ENCODE data around the gene TMEM150A. TPM values are rescaled to one million over a fixed set of nuclear protein-coding genes. Genes with fewer than 3 reads are reported as not detected.

TMEM150A gene
- total RNA-seq, 2 experiments from 2014 or later, result 1.3 to 2.5 TPM

- H3K36me3 Mint-ChIP-seq (ENCODE audit: low read depth), result peaks cover 43% of the 10 kb centered on the region
- no peak overlapping the region for H3K27ac Mint-ChIP-seq
- peaks cover 2% of the 10 kb centered on the region for H3K4me1 Mint-ChIP-seq
Measured at GRCh38 chr2:85550486-85550885, 52.0 kb downstream of the TMEM150A start.

DNA sequence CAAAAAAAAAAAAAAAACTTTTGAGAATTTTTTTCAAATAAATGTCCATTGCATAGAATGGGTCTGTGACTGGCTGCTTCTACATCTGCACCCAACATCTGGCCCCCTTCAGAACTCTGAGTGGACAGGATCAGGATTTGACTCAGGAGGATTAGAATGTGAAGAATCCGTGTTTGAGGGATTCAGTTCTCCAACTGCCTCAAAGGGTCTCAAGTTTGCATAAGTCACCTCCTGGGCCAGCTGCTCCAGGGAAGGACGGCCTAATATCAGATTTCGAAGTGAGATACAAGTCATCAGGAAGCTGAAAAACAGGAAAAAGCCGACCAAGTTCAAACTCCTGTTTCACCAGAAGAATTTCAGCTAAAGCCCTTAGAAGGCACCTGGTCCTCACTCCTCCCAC is 52.7 kb downstream of the TMEM150A start:
- DNase-seq (no peak), ATAC-seq (no peak)
- intact Hi-C loops (cut with DNase I, micrococcal nuclease), result loop anchor here in 1 of 2 experiments (5.0 kb wide), 1 partner anchor 223 kb away; the partner anchor contains the start of gene TGOLN2
- Mint-ChIP-seq H3K36me3 (ENCODE audit: low read depth) (peaks cover 45% of the 10 kb centered on the region), H3K4me1 (no peaks in the 10 kb centered on the region), H3K27ac (no peak overlapping the region), H3K4me3 (no peak overlapping the region), H3K9me3 (ENCODE audit: low read depth) (no peaks in the 10 kb centered on the region), H3K27me3 (no peaks in the 10 kb centered on the region)
- ChIA-PET POLR2A (interaction anchor here (0.7 to 3.1 kb wide), 6 partner anchors 9 to 131 kb away, joined by 3 to 19 read pairs (median 18); partner anchors contain the start of genes GGCX, MAT2A and SH2D6), CTCF (interaction anchor here (0.6 to 10.6 kb wide), 12 partner anchors 9 to 250 kb away, joined by 3 to 205 read pairs (median 5); partner anchors contain the start of genes GGCX, MAT2A, SH2D6 and VAMP5)

More at GRCh38 chr2:85550486-85550885, 52.0 kb downstream of the TMEM150A start:
- ChIA-PET CTCF (interaction anchor here (0.6 to 10.6 kb wide), 18 partner anchors 9 to 250 kb away, joined by 3 to 205 read pairs (median 5); partner anchors contain the start of genes ELMOD3, GGCX, MAT2A and RETSAT), POLR2A (interaction anchor here (1.0 to 3.1 kb wide), 6 partner anchors 10 to 196 kb away, joined by 3 to 19 read pairs (median 18); partner anchors contain the start of genes ELMOD3, GGCX, MAT2A and RETSAT)
- DNase-seq (no peak), ATAC-seq (no peak)
- no peak overlapping the region for H3K4me3 Mint-ChIP-seq
- H3K9me3 Mint-ChIP-seq (ENCODE audit: low read depth), result no peaks in the 10 kb centered on the region
- intact Hi-C loops (cut with DNase I, micrococcal nuclease), result loop anchor here in 1 of 2 experiments (5.0 kb wide), 1 partner anchor 223 kb away; the partner anchor contains the start of gene TGOLN2
- no peaks in the 10 kb centered on the region for H3K27me3 Mint-ChIP-seq

DNA sequence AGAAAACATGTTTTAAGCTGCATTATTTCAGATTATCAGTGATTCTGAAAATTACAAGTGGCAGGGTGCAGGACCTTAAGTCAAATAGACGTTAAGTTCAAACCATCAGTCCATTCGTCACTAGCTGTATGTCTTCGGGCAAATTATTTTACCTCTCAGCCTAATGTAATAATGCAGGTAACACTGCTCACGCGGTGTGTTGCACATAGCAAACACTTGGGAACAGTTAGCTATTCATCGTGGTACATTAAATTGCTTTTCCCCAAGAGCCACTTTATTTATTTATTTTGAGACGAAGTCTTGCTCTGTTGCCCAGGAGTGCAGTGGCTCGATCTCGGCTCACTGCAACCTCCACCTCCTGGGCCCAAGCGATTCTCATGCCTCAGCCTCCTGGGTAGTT is 53.4 kb downstream of the TMEM150A start:
- Mint-ChIP-seq H3K27me3 (no peaks in the 10 kb centered on the region), H3K36me3 (ENCODE audit: low read depth) (peaks cover 48% of the 10 kb centered on the region), H3K27ac (no peak overlapping the region), H3K9me3 (ENCODE audit: low read depth) (no peaks in the 10 kb centered on the region), H3K4me1 (no peaks in the 10 kb centered on the region), H3K4me3 (no peak overlapping the region)
- POLR2A ChIA-PET, result interaction anchor here (0.8 to 1.4 kb wide), 4 partner anchors 11 to 195 kb away, joined by 3 to 4 read pairs (median 4); partner anchors contain the start of genes ELMOD3, RETSAT and VAMP8
- ATAC-seq (no peak), DNase-seq (no peak)
- intact Hi-C loops (cut with DNase I, micrococcal nuclease), result no loop called here
- CTCF ChIA-PET, result interaction anchor here (0.6 to 10.6 kb wide), 12 partner anchors 9 to 240 kb away, joined by 3 to 205 read pairs (median 4); partner anchors contain the start of genes ELMOD3, GGCX, MAT2A and RETSAT

DNA sequence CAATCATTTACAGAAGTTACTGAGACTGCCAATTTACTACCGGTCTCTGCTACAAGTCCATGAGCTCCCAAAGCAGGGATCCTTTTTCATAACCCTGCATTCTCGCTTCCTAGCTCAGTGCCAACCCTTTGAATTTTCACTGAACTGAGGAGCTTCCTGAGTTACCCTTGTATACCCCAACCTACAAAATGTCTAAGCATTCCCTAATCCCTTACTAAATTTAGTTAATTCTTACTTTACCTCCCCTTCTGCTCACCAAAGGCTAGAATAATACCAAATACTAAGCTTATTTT is 53.9 kb downstream of the TMEM150A start:
- no peaks in the 10 kb centered on the region for H3K27me3 Mint-ChIP-seq
- no peak for ATAC-seq
- H3K4me1 Mint-ChIP-seq, result no peaks in the 10 kb centered on the region
- POLR2A ChIA-PET, result interaction anchor here (0.8 to 1.9 kb wide), 5 partner anchors 9 to 194 kb away, joined by 3 to 11 read pairs (median 4); partner anchors contain the start of genes ELMOD3, MAT2A, RETSAT and VAMP8
- H3K27ac Mint-ChIP-seq, result no peak overlapping the region
- intact Hi-C loops (cut with DNase I, micrococcal nuclease), result loop anchor here in 1 of 2 experiments (1.0 kb wide), 1 partner anchor 8 kb away; no protein-coding TSS in a partner anchor
- peaks cover 51% of the 10 kb centered on the region for H3K36me3 Mint-ChIP-seq (ENCODE audit: low read depth)
- H3K4me3 Mint-ChIP-seq, result no peak overlapping the region
- CTCF ChIA-PET, result interaction anchor here (0.6 to 10.6 kb wide), 12 partner anchors 9 to 239 kb away, joined by 3 to 205 read pairs (median 4); partner anchors contain the start of genes ELMOD3, GGCX, MAT2A and RETSAT
- H3K9me3 Mint-ChIP-seq (ENCODE audit: low read depth), result no peaks in the 10 kb centered on the region
- no peak for DNase-seq

Other genes starting within 250 kb of the TMEM150A start
- 10 to 100 TPM; 18.1 to 18.7 TPM for gene RETSAT, start 248.2 kb downstream of the TMEM150A start, total RNA-seq
- 10 to 100 TPM; 11.2 to 12.9 TPM for gene ELMOD3, start 247.9 kb downstream of the TMEM150A start, total RNA-seq
- gene CAPG, start 192.3 kb downstream of the TMEM150A start, total RNA-seq, result 10 to 100 TPM; 28.3 to 45.6 TPM
- gene SH2D6, start 184.0 kb downstream of the TMEM150A start, total RNA-seq, result 1 to 10 TPM; 1.7 to 2.2 TPM
- gene MAT2A, start 63.5 kb downstream of the TMEM150A start, total RNA-seq, result 100 to 1,000 TPM; 226 to 259 TPM
- gene GGCX, start 41.2 kb downstream of the TMEM150A start, total RNA-seq, result 10 to 100 TPM; 20.1 to 22.2 TPM
- gene VAMP8, start 25.1 kb downstream of the TMEM150A start, total RNA-seq, result 100 to 1,000 TPM in 1 of 2 experiments, 10 to 100 TPM in 1; 98.3 to 106 TPM
- gene VAMP5, start 18.3 kb downstream of the TMEM150A start, total RNA-seq, result 10 to 100 TPM; 21.4 to 26.7 TPM
- 100 to 1,000 TPM; 113 to 140 TPM for gene RNF181, start 7.0 kb downstream of the TMEM150A start, total RNA-seq
- gene C2orf68, start 9.4 kb upstream of the TMEM150A start, total RNA-seq, result 10 to 100 TPM; 33.7 to 47.2 TPM
- 10 to 100 TPM; 81.2 to 95.3 TPM for gene USP39, start 13.5 kb upstream of the TMEM150A start, total RNA-seq
- gene SFTPB, start 65.5 kb upstream of the TMEM150A start, total RNA-seq, result not detected
- gene GNLY, start 91.7 kb upstream of the TMEM150A start, total RNA-seq, result 10 to 100 TPM; 18.9 to 21.6 TPM
- not detected for gene ATOH8, start 151.3 kb upstream of the TMEM150A start, total RNA-seq

Data from activated CD4-positive, alpha-beta T cell treated with anti-CD3 and anti-CD28 coated beads for 36 hours (primary cell).